Measurements from ENCODE around the gene BID.

BID gene

DNA sequence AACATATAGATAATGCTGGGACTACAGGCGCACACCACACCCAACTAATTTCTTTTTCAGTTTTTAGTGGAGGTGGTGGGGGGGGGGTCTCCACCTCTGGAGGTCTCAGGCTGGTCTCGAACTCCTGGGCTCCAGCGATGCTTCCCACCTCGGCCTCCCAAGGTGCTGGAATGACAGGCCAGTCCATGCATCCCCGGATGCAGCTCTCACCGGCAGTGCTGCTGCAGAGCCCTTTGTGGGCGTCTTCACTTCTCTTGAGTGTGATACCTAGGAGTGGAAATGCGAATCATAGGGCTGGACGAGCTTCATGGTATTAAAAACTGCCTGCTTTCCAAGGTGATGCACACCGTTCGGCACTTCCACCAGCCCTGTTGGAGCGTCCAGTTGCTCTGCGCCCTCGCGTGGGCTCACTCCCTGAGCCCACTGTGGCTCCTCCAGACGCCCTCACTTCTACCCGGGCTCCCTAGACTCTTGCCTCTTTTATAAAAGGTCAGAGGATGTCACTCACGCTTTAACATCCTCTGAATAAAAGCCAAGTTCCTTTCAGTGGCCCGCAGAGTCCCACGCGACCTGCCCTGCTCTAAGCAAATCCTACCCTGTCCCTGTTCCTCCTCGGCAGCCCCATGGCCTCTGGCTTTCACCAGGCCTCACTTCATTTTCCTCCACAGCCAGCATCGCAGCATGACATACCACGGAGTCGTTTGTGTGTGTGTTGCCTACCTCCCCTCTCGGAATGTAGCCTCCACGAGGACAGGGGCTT, 837 bp upstream of the BID start:
- POLR2A ChIA-PET, result no interaction called here
- CTCF ChIA-PET, result interaction anchor here (3.9 kb wide), 1 partner anchor 34 kb away, joined by 46 read pairs; no protein-coding TSS in a partner anchor
- TF ChIP-seq, protein P1, sequence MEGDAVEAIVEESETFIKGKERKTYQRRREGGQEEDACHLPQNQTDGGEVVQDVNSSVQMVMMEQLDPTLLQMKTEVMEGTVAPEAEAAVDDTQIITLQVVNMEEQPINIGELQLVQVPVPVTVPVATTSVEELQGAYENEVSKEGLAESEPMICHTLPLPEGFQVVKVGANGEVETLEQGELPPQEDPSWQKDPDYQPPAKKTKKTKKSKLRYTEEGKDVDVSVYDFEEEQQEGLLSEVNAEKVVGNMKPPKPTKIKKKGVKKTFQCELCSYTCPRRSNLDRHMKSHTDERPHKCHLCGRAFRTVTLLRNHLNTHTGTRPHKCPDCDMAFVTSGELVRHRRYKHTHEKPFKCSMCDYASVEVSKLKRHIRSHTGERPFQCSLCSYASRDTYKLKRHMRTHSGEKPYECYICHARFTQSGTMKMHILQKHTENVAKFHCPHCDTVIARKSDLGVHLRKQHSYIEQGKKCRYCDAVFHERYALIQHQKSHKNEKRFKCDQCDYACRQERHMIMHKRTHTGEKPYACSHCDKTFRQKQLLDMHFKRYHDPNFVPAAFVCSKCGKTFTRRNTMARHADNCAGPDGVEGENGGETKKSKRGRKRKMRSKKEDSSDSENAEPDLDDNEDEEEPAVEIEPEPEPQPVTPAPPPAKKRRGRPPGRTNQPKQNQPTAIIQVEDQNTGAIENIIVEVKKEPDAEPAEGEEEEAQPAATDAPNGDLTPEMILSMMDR (IDR thresholded peaks at IDR 0.05; ENCODE audit: control extremely low read depth, extremely low read depth, low read depth, missing control alignments), result no peak
- DNase-seq (ENCODE audit: extremely low spot score), result no peak

DNA sequence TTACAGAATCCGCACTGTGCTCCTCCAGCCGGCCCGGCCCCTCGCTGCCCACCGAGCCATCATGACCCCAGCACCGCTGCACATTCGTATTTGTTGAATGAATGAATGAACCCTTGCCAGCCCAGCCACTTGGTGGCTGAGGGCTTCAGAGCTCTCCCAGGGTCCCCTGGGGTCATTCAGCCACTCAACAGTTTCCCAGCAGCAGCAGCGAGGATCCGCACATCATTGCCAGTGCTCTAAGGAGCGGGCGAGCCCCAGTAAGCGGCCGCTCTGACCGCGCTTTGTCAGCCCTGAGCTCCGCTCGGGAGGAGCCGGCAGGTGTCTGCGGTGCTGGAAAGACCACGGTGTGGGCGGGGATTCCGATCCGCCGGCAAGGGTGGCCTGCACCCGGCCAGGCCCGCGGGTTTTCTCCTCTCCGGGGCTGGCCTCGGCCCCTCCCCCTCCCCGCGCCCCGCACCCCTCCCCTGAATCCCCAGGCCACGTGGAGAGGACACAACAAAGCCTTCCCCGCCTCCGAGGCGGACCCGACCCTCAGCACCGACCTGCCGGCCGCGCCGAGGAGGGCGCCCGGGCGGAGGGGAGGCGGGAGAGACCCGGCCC, 563 bp downstream of the BID start:
- ChIA-PET POLR2A (interaction anchor here (0.5 kb wide), 1 partner anchor 10 kb away, joined by 3 read pairs; no protein-coding TSS in a partner anchor), CTCF (interaction anchor here (0.9 to 3.9 kb wide), 6 partner anchors 8 to 303 kb away, joined by 4 to 46 read pairs (median 9); no protein-coding TSS in a partner anchor)
- TF ChIP-seq, protein P1 (IDR thresholded peaks at IDR 0.05; ENCODE audit: control extremely low read depth, extremely low read depth, low read depth, missing control alignments), result no peak
- DNase-seq (ENCODE audit: extremely low spot score), result peak; percentile 68

DNA sequence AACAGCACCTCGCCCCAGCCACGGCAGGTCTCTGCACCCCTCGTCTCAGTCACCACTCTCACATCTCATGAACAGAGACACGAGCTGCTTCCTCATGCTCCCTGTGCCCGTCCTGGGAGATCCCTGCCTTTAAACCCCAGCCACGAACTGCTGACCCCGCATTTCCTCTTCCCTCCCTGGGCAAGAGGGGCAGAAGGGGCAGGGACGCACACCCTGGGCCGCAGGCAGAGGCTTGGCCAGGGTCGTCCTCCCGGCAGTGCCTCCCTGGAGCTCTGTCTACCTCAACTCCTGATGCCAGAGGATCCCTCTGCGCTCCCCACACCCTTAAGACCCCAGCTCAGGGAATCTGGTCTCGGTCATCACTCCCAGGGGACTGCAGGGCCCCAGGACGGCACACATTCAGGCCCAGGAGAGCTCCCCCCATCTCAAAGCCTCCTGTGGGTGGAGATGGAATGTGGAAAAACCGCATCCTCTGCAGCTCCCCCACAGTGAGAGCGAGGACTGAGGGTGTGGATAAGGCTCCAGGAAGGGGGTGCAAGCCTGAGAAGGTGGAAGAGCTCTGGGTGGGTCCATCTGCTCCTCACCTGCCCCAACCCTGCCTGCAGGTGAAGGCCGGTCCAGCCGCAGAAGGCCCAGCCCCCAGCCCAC, 1.2 kb downstream of the BID start:
- CTCF ChIA-PET, result interaction anchor here (0.9 to 3.9 kb wide), 9 partner anchors 9 to 303 kb away, joined by 3 to 46 read pairs (median 7); no protein-coding TSS in a partner anchor
- POLR2A ChIA-PET, result interaction anchor here (0.5 kb wide), 1 partner anchor 10 kb away, joined by 3 read pairs; no protein-coding TSS in a partner anchor
- TF ChIP-seq, protein P1 (IDR thresholded peaks at IDR 0.05; ENCODE audit: control extremely low read depth, extremely low read depth, low read depth, missing control alignments), result no peak
- no peak for DNase-seq (ENCODE audit: extremely low spot score)

DNA sequence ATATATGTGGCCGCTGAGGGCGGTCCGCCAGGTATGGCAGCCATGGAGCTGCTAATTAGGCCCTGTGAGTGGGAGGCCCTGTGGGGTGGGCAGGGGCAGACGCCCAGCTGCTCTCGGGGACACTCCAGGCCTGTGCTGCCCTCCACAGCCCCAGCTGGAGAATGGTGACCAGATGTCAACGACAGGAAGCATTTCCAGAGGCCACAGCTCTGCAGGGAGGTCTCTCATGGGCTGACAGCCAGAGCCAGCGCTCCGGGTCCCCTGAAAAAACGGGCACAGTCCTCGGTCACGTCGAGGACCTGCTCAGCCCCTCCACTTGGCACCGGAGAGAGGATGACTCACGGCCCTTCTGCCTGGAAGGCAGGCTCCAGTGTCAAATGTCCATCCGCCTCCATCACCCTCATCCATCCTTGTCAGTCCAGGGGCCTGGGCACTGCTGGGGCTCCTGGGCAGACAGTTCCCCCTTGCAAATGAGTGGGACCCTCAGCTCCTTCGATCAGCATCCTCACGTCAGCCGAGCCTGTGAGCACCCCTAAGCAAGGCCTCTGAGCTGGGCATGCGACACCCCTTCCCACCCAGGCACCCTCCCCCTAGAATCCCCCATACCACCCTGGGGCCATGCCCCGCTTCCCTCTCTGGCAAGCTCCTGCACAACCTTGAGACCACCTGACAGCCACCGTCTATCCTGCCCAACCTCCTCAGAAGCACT, 1.9 kb downstream of the BID start:
- no peak for DNase-seq (ENCODE audit: extremely low spot score)
- CTCF ChIA-PET, result interaction anchor here (0.8 to 3.9 kb wide), 13 partner anchors 9 to 304 kb away, joined by 3 to 46 read pairs (median 5); no protein-coding TSS in a partner anchor
- POLR2A ChIA-PET, result interaction anchor here (1.2 kb wide), 1 partner anchor 28 kb away, joined by 4 read pairs; no protein-coding TSS in a partner anchor
- TF ChIP-seq, protein P1 (IDR thresholded peaks at IDR 0.05; ENCODE audit: control extremely low read depth, extremely low read depth, low read depth, missing control alignments), result peak; percentile 13

DNA sequence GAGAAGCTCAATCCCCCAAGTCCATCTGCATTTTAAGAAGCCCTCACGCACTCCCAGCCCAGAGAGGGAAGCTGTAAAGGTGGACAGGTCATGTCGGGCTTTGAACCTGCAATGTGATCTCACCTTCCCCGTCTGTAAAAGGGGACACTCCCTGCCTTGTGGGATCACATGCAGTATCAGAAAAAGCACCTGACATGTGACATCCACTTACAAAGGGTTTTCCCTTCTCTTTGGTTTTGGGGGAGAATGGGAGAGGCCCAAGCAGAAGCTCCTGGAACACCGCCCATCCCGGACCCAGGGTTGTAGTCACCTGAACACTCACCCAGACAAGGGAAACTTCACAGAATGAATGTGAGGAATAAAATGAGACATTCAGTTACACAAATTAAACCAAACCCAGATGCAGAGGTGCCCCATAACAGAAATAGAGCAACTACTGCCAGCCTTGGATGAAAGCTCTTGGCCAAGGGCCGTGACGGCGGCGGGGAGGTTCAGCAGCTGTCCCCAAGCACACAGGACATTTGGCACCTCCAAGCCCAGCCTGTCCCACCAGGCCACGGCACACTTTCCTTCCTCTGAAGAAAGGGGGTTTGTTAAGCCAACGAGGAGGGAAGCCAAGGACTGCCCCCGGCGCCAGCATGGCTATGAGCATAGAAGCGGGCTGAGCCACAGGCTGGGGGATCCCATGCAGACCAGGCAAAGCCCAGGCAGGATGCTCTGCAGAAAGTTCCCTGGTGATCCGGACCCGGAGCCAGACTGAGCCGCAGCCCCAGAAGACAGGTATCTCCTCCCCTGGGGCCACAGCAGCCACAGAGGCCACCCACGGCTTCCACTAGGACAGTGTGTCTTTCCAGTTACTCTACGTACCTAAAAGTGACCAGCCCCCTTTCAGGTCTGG, 3.8 kb downstream of the BID start:
- POLR2A ChIA-PET, result interaction anchor here (0.6 kb wide), 1 partner anchor 11 kb away, joined by 4 read pairs; no protein-coding TSS in a partner anchor
- TF ChIP-seq, protein P1 (IDR thresholded peaks at IDR 0.05; ENCODE audit: control extremely low read depth, extremely low read depth, low read depth, missing control alignments), result no peak
- CTCF ChIA-PET, result interaction anchor here (0.8 to 3.4 kb wide), 5 partner anchors 10 to 27 kb away, joined by 4 to 21 read pairs (median 11); no protein-coding TSS in a partner anchor
- DNase-seq (ENCODE audit: extremely low spot score), result no peak

All from GM10248 (cell line).